ENCODE results near the gene ZRANB1.

GRCh38 chr10:124916098-124916584, 25.8 kb upstream of the ZRANB1 start:
- TF ChIP-seq, protein P1, sequence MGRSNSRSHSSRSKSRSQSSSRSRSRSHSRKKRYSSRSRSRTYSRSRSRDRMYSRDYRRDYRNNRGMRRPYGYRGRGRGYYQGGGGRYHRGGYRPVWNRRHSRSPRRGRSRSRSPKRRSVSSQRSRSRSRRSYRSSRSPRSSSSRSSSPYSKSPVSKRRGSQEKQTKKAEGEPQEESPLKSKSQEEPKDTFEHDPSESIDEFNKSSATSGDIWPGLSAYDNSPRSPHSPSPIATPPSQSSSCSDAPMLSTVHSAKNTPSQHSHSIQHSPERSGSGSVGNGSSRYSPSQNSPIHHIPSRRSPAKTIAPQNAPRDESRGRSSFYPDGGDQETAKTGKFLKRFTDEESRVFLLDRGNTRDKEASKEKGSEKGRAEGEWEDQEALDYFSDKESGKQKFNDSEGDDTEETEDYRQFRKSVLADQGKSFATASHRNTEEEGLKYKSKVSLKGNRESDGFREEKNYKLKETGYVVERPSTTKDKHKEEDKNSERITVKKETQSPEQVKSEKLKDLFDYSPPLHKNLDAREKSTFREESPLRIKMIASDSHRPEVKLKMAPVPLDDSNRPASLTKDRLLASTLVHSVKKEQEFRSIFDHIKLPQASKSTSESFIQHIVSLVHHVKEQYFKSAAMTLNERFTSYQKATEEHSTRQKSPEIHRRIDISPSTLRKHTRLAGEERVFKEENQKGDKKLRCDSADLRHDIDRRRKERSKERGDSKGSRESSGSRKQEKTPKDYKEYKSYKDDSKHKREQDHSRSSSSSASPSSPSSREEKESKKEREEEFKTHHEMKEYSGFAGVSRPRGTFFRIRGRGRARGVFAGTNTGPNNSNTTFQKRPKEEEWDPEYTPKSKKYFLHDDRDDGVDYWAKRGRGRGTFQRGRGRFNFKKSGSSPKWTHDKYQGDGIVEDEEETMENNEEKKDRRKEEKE (IDR thresholded peaks at IDR 0.05) = no peak
- TF ChIP-seq ZNF703 (CRISPR knock-in tag; IDR thresholded peaks at IDR 0.05; ENCODE audit: borderline replicate concordance) = no peak
- no peak for TF ChIP-seq HOMEZ (CRISPR knock-in tag; IDR thresholded peaks at IDR 0.05; ENCODE audit: low read depth)

Data from HepG2 (cell line).